ENCODE measurements around the gene TBC1D1.

DNA sequence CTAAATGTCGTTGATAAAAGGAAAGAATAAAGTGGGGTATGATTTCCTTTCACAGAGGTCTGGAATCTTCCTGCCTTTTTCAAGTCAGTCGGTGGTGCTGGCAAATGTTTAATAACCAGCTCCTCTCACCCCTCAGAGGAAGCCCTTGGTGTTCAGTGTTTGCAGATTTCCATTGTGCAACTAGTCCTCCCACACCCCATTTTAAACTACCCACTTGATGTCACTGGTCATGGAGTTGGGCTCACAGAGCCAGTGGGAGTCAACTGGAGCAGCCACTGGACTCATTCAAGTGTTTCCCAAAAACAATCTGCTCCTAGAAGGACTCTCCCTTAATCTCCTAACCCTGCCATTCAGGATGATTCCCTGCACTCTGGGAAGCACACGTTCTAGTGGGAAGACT, 218.5 kb downstream of the TBC1D1 start:
- TF ChIP-seq, protein P1, sequence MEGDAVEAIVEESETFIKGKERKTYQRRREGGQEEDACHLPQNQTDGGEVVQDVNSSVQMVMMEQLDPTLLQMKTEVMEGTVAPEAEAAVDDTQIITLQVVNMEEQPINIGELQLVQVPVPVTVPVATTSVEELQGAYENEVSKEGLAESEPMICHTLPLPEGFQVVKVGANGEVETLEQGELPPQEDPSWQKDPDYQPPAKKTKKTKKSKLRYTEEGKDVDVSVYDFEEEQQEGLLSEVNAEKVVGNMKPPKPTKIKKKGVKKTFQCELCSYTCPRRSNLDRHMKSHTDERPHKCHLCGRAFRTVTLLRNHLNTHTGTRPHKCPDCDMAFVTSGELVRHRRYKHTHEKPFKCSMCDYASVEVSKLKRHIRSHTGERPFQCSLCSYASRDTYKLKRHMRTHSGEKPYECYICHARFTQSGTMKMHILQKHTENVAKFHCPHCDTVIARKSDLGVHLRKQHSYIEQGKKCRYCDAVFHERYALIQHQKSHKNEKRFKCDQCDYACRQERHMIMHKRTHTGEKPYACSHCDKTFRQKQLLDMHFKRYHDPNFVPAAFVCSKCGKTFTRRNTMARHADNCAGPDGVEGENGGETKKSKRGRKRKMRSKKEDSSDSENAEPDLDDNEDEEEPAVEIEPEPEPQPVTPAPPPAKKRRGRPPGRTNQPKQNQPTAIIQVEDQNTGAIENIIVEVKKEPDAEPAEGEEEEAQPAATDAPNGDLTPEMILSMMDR (conservative IDR thresholded peaks at IDR 0.05), result no peak
- no peak for TF ChIP-seq EZH2 (IDR thresholded peaks at IDR 0.05; ENCODE audit: low read depth)

Measured in PC-9 (cell line).